MM.1S (cell line): ENCODE measurements around the gene PTGDR.

Experiments used
- CTCF ChIP-seq: fragments of 300-600 bp; sonication (generic); IDR thresholded peaks from 2 replicates; pipeline ENCODE4 v1.5.1; 2016; ENCODE audit warnings: antibody characterized with exemption, low read length, mixed read lengths
- EZH2phosphoT487 ChIP-seq: fragments of 300-600 bp; sonication (generic); IDR thresholded peaks from 2 replicates; pipeline ENCODE4 v1.6.1; 2018; ENCODE audit warnings: antibody characterized with exemption, low read length

DNA sequence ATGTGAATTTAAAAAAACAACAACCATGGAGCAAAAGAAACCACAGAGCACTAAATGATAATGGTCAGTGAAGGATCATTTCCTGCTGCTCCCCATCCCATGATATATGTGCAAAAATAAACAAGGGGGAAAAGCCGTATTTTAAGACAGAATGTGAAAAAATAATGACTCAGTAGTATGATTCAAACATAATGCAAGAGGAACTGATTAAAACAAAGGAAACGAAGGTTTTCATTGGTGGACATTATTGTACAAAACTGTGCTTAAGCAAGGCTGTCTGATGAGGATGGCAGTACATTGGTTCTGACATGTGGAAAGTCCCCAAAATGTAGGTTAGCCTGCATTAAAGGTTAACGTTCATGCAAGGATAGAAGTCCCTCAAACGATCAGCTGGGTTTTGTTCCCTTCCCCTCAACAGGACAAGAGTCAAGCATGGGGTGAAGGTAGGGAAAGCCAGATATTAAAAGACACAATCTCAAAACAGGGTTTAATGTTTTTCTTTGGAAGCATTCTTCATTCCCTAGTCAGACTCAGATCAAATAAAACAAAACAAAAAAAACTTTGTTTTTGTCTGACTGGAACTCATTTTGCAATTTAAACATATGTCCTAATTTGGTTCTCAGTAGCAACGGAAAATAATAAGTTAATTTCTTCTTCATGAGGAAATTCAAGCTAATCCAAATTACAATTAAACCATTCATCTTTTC lies 26.3 kb upstream of the PTGDR start:
- TF ChIP-seq CTCF (no peak), EZH2phosphoT487 (no peak)
